ENCODE results near the gene CCNL1.

- TF ChIP-seq EZH2 (IDR thresholded peaks at IDR 0.05; ENCODE audit: insufficient read depth, poor library complexity, severe bottlenecking) (no peak), EZH2phosphoT487 (IDR thresholded peaks at IDR 0.05; ENCODE audit: insufficient read depth, low read depth) (no peak)
Measured at GRCh38 chr3:157116017-157116416, 43.9 kb downstream of the CCNL1 start.

Data from GM23248 (cell line).